Large intestine (tissue), 12 donors: ENCODE measurements around the gene NT5C1A. TPM values are rescaled to one million over a fixed set of nuclear protein-coding genes. Genes with fewer than 3 reads are reported as not detected.

ENCODE experiments used
- DNase-seq, 2 donors: peaks; one replicate each; pipeline versions ENCODE4 v3.0.0 to v3.0.0-alpha.2; 2013
- H3K27ac ChIP-seq: one replicate; pipeline ENCODE4 v1.5.1; 2013; ENCODE audit warnings: low read length
- H3K27me3 ChIP-seq: 2 replicates; pipeline ENCODE4 v1.6.1; 2013; ENCODE audit warnings: low read length; ENCODE audit not compliant: control insufficient read depth, insufficient read depth
- H3K36me3 ChIP-seq: 2 replicates; pipeline ENCODE4 v1.6.1; 2013; ENCODE audit warnings: low read length; ENCODE audit not compliant: control insufficient read depth, insufficient read depth
- H3K4me1 ChIP-seq: one replicate; pipeline ENCODE4 v1.6.1; 2013; ENCODE audit warnings: low read length; ENCODE audit not compliant: control insufficient read depth, insufficient read depth
- H3K4me3 ChIP-seq: one replicate; pipeline ENCODE4 v1.5.1; 2013; ENCODE audit warnings: low read length
- H3K9me3 ChIP-seq: one replicate; pipeline ENCODE4 v1.6.1; 2013; ENCODE audit warnings: mild to moderate bottlenecking, low read depth, low read length, moderate library complexity; ENCODE audit not compliant: control insufficient read depth
- WGBS: methylation state at CpG from one replicate; pipeline ENCODE4 v1.1.5; 2013; ENCODE audit warnings: low lambda C conversion rate; ENCODE audit not compliant: insufficient coverage; 5-methylcytosine and 5-hydroxymethylcytosine counted together
- long read RNA-seq, 11 donors: transcript quantifications; one replicate each; lab custom pipeline, GENCODE V29; 2026
- polyA plus RNA-seq: library from polyadenylated mRNA; unstranded; fragments of 120-200 nt; gene quantifications from one replicate; pipeline ENCODE4 v1.2.1, GENCODE V29; 2013

The NT5C1A gene
- polyA plus RNA-seq: 0.21 TPM
- long read RNA-seq, donor 1: 0 reads
- long read RNA-seq, donor 2: 0 reads
- long read RNA-seq, donor 3: 0 reads
- long read RNA-seq, donor 4: 0 reads
- long read RNA-seq, donor 5: 0 reads
- long read RNA-seq, donor 6: 0 reads
- long read RNA-seq, donor 7: 0 reads
- long read RNA-seq, donor 8: 0 reads
- long read RNA-seq, donor 9: 0 reads
- long read RNA-seq, donor 10: 0 reads
- long read RNA-seq, donor 11: 0 reads

DNA sequence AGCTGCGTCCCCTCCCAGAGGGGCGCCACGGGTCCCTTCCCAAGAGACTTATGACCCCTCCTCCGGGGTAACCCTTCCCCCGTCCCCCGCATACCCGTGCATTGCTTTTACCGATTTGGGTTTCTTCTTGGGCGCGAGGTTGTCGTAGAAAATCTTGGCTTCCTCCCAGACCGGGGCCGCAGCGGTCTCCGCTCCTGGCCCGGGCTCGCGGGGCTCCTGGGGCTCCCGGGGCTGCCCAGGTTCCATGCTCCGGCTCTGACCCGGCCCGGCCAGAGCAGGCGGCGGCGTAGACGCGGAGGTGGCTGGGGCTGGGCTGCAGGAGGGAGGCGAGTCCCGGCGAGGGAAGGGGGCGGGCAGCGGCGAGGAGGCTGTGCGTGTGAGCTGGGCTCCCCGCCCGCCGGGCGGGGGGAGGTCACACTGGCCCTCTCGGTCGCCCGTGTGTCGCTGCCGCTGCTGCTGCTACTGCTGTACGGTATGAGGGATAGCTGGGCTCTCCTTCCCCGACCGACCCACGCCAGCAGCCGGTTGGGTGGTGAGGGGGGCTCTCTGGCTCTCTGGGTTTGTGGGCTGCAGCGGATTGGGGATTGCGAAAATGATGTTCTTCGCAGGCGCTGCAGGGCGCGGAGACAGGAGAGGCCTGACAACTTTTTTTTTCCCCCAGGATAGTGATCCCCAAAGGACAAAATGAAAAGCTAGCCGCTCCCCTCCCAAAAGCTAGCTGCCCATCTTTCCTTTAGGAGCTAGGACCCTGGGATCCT is at the start of gene NT5C1A:
TSS of gene NT5C1A (minus strand) at position 315 of the 758 bp plus-strand sequence. CDS start at position 246, 69 bp downstream.
- H3K36me3 ChIP-seq: no peaks in the 10 kb centered on the region
- WGBS: no CpG with 5 or more reads among the region's 55 CpGs
- H3K27me3 ChIP-seq: peaks cover 66% of the 10 kb centered on the region
- H3K9me3 ChIP-seq: peaks cover 9% of the 10 kb centered on the region
- H3K27ac ChIP-seq: no peak within 1 kb of the TSS
- peaks cover 8% of the 10 kb centered on the region for H3K4me1 ChIP-seq
- DNase-seq: peak in 1 of 2 donors; percentile 11
- H3K4me3 ChIP-seq: peak within 1 kb of the TSS; percentile 24

DNA sequence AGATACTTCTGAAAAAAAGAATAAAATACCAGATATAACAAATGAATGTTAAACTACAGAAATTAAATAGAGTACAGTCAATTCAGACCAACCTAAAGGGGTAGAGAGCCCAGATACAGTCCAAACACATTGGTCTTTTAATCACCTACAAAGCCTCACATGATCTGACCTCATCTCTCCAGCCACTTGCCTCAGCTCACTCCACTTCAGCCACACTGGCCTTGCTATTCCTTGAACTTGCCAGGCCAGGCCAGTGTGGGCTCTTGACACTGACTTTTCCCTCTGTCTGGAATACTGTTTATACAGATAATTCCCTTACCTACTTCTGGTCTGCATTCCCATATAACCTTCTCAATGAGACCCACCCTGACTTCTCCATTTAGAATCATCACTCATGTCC is 49.8 kb upstream of the NT5C1A start:
- H3K4me3 ChIP-seq: no peak overlapping the region
- H3K4me1 ChIP-seq: no peaks in the 10 kb centered on the region
- H3K27ac ChIP-seq: no peak overlapping the region
- no peaks in the 10 kb centered on the region for H3K36me3 ChIP-seq
- H3K9me3 ChIP-seq: no peaks in the 10 kb centered on the region
- DNase-seq: no peak
- peaks cover 44% of the 10 kb centered on the region for H3K27me3 ChIP-seq

DNA sequence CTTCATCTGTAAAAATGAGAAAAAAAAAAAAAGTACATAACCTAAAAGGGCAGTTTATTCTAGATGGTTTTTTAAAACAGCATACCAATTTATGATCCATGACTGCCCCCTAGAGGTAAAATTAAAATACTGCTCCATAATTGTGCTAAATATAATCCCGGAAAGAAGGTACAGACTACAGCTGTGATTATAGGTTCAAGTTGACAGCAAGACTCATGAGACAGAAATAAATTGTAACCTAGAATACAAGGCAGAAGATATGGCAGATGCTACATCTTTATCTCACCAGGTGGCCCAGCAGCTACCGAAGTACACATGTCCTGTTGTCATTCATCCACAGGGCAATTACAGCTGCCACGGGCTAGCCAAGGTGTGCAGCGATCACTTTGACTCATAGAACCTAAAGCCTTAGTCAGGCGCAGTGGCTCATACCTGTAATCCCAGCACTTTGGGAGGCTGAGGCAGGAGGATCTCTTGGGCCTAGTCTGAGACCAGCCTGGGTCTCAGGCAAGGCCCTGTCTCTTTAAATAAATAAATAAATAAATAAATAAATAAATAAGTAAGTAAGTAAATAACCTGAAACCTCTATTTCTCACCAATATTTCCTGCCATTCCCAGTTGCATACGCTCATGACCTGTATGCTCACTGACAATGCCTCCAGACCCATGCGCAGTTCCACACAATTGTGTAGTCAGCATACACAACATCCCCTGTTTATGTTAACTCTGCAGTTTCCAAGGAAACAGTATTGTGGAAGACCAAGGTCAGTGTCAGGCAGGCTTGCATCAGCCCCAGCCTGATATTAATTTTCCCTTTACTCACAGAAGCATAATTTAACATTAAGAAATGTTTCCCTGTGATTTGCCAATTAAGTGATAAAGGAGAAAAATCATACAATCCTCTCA is 48.4 kb upstream of the NT5C1A start:
- H3K27me3 ChIP-seq: peaks cover 35% of the 10 kb centered on the region
- 8% methylated on average over 2 of the region's 7 CpGs for WGBS
- no peak overlapping the region for H3K4me3 ChIP-seq
- H3K4me1 ChIP-seq: no peaks in the 10 kb centered on the region
- no peaks in the 10 kb centered on the region for H3K36me3 ChIP-seq
- H3K27ac ChIP-seq: no peak overlapping the region
- H3K9me3 ChIP-seq: no peaks in the 10 kb centered on the region
- DNase-seq: peak; percentile 29 to 61

DNA sequence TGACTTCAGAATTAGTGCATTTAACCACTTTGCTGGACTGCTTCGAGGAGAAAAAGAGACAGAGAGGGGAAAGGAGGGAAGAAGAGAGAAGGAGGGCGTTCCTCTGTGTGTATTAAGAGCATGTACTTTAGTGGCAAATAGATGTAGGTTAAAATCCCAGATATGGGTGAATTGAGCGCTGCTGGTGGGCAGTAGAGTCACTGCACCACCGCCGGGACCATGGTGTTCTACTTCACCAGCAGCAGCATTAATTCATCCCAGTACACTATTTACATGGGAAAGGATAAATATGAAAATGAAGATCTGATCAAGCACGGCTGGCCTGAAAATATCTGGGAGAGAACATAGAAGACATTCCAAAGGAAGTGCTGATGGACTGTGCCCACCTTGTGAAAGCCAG is 45.9 kb upstream of the NT5C1A start:
- Histone ChIP-seq H3K4me3 (no peak overlapping the region), H3K4me1 (no peaks in the 10 kb centered on the region), H3K27ac (no peak overlapping the region), H3K36me3 (no peaks in the 10 kb centered on the region), H3K27me3 (peaks cover 31% of the 10 kb centered on the region), H3K9me3 (no peaks in the 10 kb centered on the region)
- DNase-seq: no peak
- 57% methylated on average over 1 of the region's 6 CpGs for WGBS

DNA sequence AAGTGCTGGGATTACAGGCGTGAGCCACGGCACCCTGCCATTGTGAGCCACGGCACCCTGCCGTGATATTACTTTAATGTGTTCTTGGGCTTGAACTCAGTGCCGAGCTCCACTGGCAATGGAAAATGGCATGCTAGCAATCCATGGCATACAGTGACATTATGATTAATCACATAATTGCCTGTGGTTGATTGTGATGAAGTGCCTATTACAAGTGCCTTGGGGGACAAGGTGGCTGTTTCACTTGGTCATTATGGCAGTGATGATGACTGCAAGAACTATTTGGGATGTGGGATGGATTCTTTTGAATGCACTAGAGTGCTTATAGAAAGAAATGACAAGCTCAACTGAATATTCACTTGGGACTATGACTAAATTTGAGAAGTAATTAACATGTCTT is 41.6 kb upstream of the NT5C1A start:
- no CpG with 5 or more reads among the region's 5 CpGs for WGBS
- no peak for DNase-seq
- Histone ChIP-seq H3K4me3 (no peak overlapping the region), H3K36me3 (no peaks in the 10 kb centered on the region), H3K27ac (no peak overlapping the region), H3K4me1 (peaks cover 8% of the 10 kb centered on the region), H3K9me3 (no peaks in the 10 kb centered on the region), H3K27me3 (peaks cover 23% of the 10 kb centered on the region)

DNA sequence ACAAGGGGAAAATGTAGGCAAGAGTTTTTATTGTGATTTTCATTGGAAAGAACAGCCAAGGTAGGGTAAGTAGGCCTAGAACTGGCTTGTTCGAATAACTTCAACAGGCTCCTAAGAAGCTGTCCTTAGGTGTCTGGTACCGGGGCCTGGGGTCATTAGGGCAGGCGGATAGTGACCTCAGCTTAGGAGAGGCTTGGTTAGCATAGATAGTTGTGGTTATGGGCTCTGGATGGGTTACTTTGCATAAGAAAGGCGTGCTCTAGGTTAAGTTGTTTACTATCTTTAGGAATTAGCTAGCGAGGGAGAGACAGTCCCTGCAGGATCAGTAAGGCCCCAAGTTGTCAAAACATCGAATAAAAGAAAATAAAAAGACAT is 40.0 kb upstream of the NT5C1A start:
- H3K36me3 ChIP-seq: no peaks in the 10 kb centered on the region
- WGBS: 74% methylated on average over 2 of the region's 6 CpGs
- no peak for DNase-seq

DNA sequence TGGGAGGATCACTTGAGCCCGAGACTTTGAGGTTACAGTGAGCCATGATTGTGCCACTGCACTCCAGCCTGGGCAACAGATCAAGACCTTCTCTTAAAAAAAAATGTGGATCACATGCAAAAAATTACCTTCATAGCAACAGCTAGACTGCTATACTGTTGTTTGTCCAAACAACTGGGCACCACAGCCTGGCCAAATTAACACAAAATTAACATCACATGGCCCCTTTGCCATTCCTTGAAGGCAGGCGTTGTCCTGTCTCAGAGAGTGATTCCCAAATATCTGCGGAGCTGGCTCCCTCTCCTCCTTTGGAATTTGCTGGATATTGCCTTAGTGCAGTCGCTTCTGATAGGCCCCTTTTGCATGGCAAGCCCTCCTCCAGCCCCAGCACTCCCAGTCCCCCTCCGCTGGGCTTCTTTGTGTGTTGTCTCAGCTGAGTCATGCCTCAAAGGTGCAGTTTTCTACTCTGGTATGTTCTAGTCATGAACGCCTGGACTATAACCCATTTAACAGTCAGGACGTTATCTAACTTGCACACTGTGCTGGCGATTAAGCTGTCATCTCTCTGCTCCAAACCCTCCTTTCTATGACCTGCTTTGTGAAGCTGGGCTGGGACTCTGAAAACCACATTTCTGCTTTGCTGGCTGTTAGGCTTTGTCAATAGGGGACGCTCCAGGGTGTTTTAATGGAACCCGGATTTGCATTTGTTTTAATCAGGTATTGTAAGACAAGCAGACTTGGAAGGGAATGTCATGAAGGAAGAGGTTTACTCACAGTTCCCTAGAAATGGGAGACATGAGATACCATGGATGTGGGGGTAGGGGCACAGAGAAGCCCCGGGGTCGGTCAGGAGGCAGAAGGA is 39.4 kb upstream of the NT5C1A start:
- no peaks in the 10 kb centered on the region for H3K9me3 ChIP-seq
- no peak overlapping the region for H3K27ac ChIP-seq
- peaks cover 8% of the 10 kb centered on the region for H3K4me1 ChIP-seq
- no peaks in the 10 kb centered on the region for H3K36me3 ChIP-seq
- H3K27me3 ChIP-seq: peaks cover 13% of the 10 kb centered on the region
- peak; percentile 45 to 73 for DNase-seq
- H3K4me3 ChIP-seq: no peak overlapping the region
- WGBS: 43% methylated on average over 3 of the region's 12 CpGs

More for the DNA sequence above, 40.0 kb upstream of the NT5C1A start:
- Histone ChIP-seq H3K4me3 (no peak overlapping the region), H3K27me3 (peaks cover 11% of the 10 kb centered on the region), H3K27ac (no peak overlapping the region), H3K4me1 (peaks cover 8% of the 10 kb centered on the region), H3K9me3 (no peaks in the 10 kb centered on the region)

DNA sequence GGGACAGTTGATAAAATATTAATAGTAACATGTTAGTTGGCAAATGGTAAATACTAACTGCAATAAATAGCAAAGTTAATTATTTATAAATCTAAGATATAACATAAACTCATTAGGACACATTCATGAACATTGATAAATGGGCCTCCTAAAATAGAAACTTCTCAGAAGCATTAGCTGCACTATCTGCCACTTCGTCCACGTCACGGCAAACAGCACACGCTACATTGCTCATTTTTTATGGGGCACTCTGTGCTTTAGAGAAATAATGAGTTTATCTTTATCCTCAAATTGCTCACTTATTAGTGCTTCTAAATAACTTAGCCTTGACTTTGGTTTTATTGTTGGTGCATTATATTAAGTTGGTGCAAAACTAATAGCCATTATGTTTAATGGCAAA is 35.6 kb upstream of the NT5C1A start:
- no CpG with 5 or more reads among the region's 4 CpGs for WGBS
- H3K27me3 ChIP-seq: peaks cover 3% of the 10 kb centered on the region
- no peak for DNase-seq

DNA sequence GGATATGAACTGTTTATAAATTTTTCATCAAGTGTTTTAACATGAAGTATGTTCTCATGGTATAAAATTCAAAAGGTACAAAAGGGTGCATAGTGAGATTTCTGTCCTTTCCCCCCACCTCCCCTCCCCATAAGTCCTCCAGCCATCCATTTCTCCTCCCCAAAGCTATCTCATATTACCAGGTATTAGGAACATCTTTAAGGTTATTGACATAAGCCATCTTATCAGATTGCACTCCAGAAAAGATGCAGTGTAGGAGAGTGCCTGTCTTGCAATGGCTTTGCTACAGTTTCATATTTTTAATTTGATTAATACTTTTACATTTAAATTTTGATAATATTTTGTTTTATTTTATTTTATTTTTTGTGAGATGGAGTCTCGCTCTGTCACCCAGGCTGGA is 32.9 kb upstream of the NT5C1A start:
- no peaks in the 10 kb centered on the region for H3K9me3 ChIP-seq
- no peak overlapping the region for H3K4me3 ChIP-seq
- DNase-seq: no peak
- no peaks in the 10 kb centered on the region for H3K36me3 ChIP-seq
- peaks cover 3% of the 10 kb centered on the region for H3K27me3 ChIP-seq
- no CpG with 5 or more reads among the region's 1 CpG for WGBS
- peaks cover 16% of the 10 kb centered on the region for H3K4me1 ChIP-seq
- no peak overlapping the region for H3K27ac ChIP-seq

More for the DNA sequence above, 35.6 kb upstream of the NT5C1A start:
- no peaks in the 10 kb centered on the region for H3K36me3 ChIP-seq
- H3K9me3 ChIP-seq: no peaks in the 10 kb centered on the region
- no peak overlapping the region for H3K4me3 ChIP-seq
- H3K4me1 ChIP-seq: peaks cover 8% of the 10 kb centered on the region
- H3K27ac ChIP-seq: no peak overlapping the region

DNA sequence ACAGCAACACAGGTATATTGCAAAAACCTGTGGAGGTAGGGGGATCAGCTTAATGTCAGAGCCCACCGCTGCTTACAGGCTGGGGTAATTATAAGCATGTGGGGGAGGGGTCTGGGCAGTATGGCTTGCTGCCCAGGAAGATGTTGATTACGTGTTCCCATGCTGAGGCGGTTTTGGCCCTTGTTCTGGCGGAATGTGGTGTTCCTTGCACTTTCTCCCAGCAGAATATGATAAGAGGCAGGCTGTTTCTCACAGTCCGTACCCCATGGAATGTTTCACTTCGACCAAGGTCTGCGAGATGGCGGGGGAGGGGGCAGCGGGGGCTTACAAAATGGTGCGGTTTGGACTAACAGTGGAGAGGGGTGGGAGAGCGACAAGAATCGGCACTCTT is 29.1 kb upstream of the NT5C1A start:
- no peak overlapping the region for H3K27ac ChIP-seq
- no peaks in the 10 kb centered on the region for H3K36me3 ChIP-seq
- WGBS: no CpG with 5 or more reads among the region's 12 CpGs
- peaks cover 16% of the 10 kb centered on the region for H3K4me1 ChIP-seq
- no peak overlapping the region for H3K4me3 ChIP-seq
- H3K9me3 ChIP-seq: no peaks in the 10 kb centered on the region
- peaks cover 23% of the 10 kb centered on the region for H3K27me3 ChIP-seq
- peak; percentile 54 for DNase-seq
